CD4-positive, alpha-beta T cell treated with Interleukin-1 beta for 1 hour (primary cell): ENCODE data around the gene ROBO2.

Experiments
- DNase-seq, 2 donors: peaks; one replicate each; pipeline ENCODE4 v3.0.0-alpha.2; 2020 to 2022

The ROBO2 gene

GRCh38 chr3:77271711-77272110 lies 231.8 kb downstream of the ROBO2 start:
- no peak for DNase-seq

GRCh38 chr3:77279276-77279675 lies 239.4 kb downstream of the ROBO2 start:
- no peak for DNase-seq

GRCh38 chr3:77281721-77282120 lies 241.8 kb downstream of the ROBO2 start:
- DNase-seq: no peak

- no peak for DNase-seq
Measured at GRCh38 chr3:77283108-77283507, 243.2 kb downstream of the ROBO2 start.

GRCh38 chr3:77288348-77288747 lies 248.4 kb downstream of the ROBO2 start:
- DNase-seq: no peak

- DNase-seq: no peak
Measured at GRCh38 chr3:77296527-77296926, 256.6 kb downstream of the ROBO2 start.

- DNase-seq: no peak
Measured at GRCh38 chr3:77298417-77298816, 258.5 kb downstream of the ROBO2 start.

- DNase-seq: no peak
Measured at GRCh38 chr3:77303955-77304699, 264.2 kb downstream of the ROBO2 start.

- DNase-seq: no peak
Measured at GRCh38 chr3:77304700-77305021, 264.8 kb downstream of the ROBO2 start.

- DNase-seq: no peak
Measured at GRCh38 chr3:77309460-77309859, 269.6 kb downstream of the ROBO2 start.

GRCh38 chr3:77313843-77314242 lies 273.9 kb downstream of the ROBO2 start:
- DNase-seq: no peak

GRCh38 chr3:77319711-77320110 lies 279.8 kb downstream of the ROBO2 start:
- DNase-seq: no peak

- DNase-seq: no peak
Measured at GRCh38 chr3:77320514-77320913, 280.6 kb downstream of the ROBO2 start.

GRCh38 chr3:77321646-77322045 lies 281.7 kb downstream of the ROBO2 start:
- DNase-seq: no peak

- DNase-seq: no peak
Measured at GRCh38 chr3:77323626-77324025, 283.7 kb downstream of the ROBO2 start.

- no peak for DNase-seq
Measured at GRCh38 chr3:77324105-77324504, 284.2 kb downstream of the ROBO2 start.

GRCh38 chr3:77325280-77325679 lies 285.4 kb downstream of the ROBO2 start:
- DNase-seq: no peak

- DNase-seq: no peak
Measured at GRCh38 chr3:77325702-77326101, 285.8 kb downstream of the ROBO2 start.

GRCh38 chr3:77326586-77326985 lies 286.7 kb downstream of the ROBO2 start:
- no peak for DNase-seq

GRCh38 chr3:77328690-77329089 lies 288.8 kb downstream of the ROBO2 start:
- no peak for DNase-seq

GRCh38 chr3:77329116-77329515 lies 289.2 kb downstream of the ROBO2 start:
- DNase-seq: no peak

- DNase-seq: no peak
Measured at GRCh38 chr3:77338195-77338594, 298.3 kb downstream of the ROBO2 start.

GRCh38 chr3:77342027-77342426 lies 302.1 kb downstream of the ROBO2 start:
- no peak for DNase-seq

- DNase-seq: no peak
Measured at GRCh38 chr3:77342688-77343087, 302.8 kb downstream of the ROBO2 start.

GRCh38 chr3:77345009-77345408 lies 305.1 kb downstream of the ROBO2 start:
- no peak for DNase-seq
